Osteoblast (primary cell): Measurements from ENCODE around the gene LAMP5. TPM values are rescaled to one million over a fixed set of nuclear protein-coding genes. Genes with fewer than 3 reads are reported as not detected.

ENCODE experiments used
- DNase-seq: peaks from one replicate; pipeline ENCODE4 v3.0.0; 2011; ENCODE audit warnings: low spot score, mixed read lengths; ENCODE audit not compliant: insufficient read length; ENCODE audit errors: missing footprints
- H2AFZ ChIP-seq: 2 replicates; pipeline ENCODE4 v1.6.0; 2011; ENCODE audit warnings: mild to moderate bottlenecking, low read length
- H3K27ac ChIP-seq: 2 replicates; pipeline ENCODE4 v1.5.1; 2011; ENCODE audit warnings: mild to moderate bottlenecking, low read depth, low read length, moderate library complexity
- H3K27me3 ChIP-seq: 2 replicates; pipeline ENCODE4 v1.6.0; 2012; ENCODE audit warnings: mild to moderate bottlenecking, control low read depth, inconsistent platforms, low read length, moderate library complexity; ENCODE audit not compliant: insufficient read depth
- H3K36me3 ChIP-seq: 2 replicates; pipeline ENCODE4 v1.5.1; 2011; ENCODE audit warnings: mild to moderate bottlenecking, low read length, control low read depth, moderate library complexity; ENCODE audit not compliant: insufficient read depth
- H3K4me1 ChIP-seq: 2 replicates; pipeline ENCODE4 v1.5.1; 2011; ENCODE audit warnings: mild to moderate bottlenecking, low read length, control low read depth, moderate library complexity; ENCODE audit not compliant: insufficient read depth
- H3K4me2 ChIP-seq: 2 replicates; pipeline ENCODE4 v1.6.0; 2011; ENCODE audit warnings: mild to moderate bottlenecking, low read length; ENCODE audit not compliant: insufficient read depth
- H3K4me3 ChIP-seq: fragments of 200-600 bp; sonication (generic); 3 replicates; pipeline ENCODE4 v1.5.1; 2012; ENCODE audit warnings: mild to moderate bottlenecking, low read length, inconsistent platforms; ENCODE audit not compliant: insufficient read depth
- H3K79me2 ChIP-seq: 2 replicates; pipeline ENCODE4 v1.6.0; 2012; ENCODE audit warnings: mild to moderate bottlenecking, low read length, control low read depth, inconsistent platforms; ENCODE audit not compliant: insufficient read depth
- H3K9me3 ChIP-seq: 2 replicates; pipeline ENCODE4 v1.5.1; 2011; ENCODE audit warnings: low read depth, low read length, control low read depth
- H4K20me1 ChIP-seq: 2 replicates; pipeline ENCODE4 v1.6.0; 2012; ENCODE audit warnings: mild to moderate bottlenecking, low read length, control low read depth; ENCODE audit not compliant: insufficient read depth
- total RNA-seq: library from RNA; depleted of rRNA; stranded (reverse); fragments of >200 nt; gene quantifications from 2 replicates; pipeline ENCODE4 v1.2.3, GENCODE V29; 2012
- TF ChIP-seq, protein P1 (sequence below): IDR thresholded peaks from 2 replicates; pipeline ENCODE4 v1.5.1; 2011; ENCODE audit warnings: mild to moderate bottlenecking, low read depth, low read length, moderate library complexity; ENCODE audit errors: extremely low read depth

Gene LAMP5, protein sequence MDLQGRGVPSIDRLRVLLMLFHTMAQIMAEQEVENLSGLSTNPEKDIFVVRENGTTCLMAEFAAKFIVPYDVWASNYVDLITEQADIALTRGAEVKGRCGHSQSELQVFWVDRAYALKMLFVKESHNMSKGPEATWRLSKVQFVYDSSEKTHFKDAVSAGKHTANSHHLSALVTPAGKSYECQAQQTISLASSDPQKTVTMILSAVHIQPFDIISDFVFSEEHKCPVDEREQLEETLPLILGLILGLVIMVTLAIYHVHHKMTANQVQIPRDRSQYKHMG
- under 0.01 and 0.29 TPM in 2 replicates for total RNA-seq

DNA sequence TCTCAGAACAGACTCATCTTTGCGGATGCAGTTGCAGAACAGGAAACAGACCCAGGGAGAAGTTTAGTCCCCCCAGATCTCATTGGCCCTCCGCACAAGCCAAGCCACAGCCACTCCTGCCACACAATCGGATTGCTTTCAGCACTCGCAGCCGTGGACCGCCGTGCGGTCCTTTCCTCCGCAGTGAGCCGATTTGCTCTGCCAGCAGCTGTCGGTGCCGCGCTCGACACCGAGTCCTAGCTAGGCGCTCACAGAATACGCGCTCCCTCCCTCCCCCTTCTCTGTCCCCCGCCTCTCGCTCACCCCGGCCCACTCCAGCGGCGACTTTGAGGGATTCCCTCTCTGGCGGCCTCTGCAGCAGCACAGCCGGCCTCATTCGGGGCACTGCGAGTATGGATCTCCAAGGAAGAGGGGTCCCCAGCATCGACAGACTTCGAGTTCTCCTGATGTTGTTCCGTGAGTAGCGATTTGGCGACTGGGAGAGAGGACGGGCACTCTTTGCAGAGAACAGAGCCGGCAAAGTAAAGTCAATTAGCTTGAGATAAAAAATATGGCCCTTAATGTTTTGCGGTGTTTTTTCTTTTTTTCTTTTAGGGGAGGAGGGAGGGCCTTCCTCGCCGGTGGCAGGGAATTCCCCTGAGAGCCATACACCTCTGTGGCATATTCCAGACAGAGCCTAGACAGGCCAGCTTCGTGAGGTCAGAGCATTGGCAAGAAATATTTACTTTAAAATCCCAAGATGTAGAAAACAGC is at the start of gene LAMP5:
Gene LAMP5 (plus strand): TSS at position 130 of the 753 bp plus-strand sequence. CDS start 263 bp downstream, at position 393.
- Histone ChIP-seq H3K4me2 (peak within 1 kb of the TSS; percentile 44), H3K36me3 (no peaks in the 10 kb centered on the region), H4K20me1 (no peaks in the 10 kb centered on the region), H3K27me3 (peaks cover 85% of the 10 kb centered on the region), H3K79me2 (no peaks in the 10 kb centered on the region), H3K9me3 (no peaks in the 10 kb centered on the region), H3K4me1 (peaks cover 6% of the 10 kb centered on the region), H3K4me3 (peak within 1 kb of the TSS; percentile 53), H3K27ac (no peak within 1 kb of the TSS), H2AFZ (no peak within 1 kb of the TSS)
- TF ChIP-seq, protein P1, sequence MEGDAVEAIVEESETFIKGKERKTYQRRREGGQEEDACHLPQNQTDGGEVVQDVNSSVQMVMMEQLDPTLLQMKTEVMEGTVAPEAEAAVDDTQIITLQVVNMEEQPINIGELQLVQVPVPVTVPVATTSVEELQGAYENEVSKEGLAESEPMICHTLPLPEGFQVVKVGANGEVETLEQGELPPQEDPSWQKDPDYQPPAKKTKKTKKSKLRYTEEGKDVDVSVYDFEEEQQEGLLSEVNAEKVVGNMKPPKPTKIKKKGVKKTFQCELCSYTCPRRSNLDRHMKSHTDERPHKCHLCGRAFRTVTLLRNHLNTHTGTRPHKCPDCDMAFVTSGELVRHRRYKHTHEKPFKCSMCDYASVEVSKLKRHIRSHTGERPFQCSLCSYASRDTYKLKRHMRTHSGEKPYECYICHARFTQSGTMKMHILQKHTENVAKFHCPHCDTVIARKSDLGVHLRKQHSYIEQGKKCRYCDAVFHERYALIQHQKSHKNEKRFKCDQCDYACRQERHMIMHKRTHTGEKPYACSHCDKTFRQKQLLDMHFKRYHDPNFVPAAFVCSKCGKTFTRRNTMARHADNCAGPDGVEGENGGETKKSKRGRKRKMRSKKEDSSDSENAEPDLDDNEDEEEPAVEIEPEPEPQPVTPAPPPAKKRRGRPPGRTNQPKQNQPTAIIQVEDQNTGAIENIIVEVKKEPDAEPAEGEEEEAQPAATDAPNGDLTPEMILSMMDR: no peak
- DNase-seq: peak; percentile 87

DNA sequence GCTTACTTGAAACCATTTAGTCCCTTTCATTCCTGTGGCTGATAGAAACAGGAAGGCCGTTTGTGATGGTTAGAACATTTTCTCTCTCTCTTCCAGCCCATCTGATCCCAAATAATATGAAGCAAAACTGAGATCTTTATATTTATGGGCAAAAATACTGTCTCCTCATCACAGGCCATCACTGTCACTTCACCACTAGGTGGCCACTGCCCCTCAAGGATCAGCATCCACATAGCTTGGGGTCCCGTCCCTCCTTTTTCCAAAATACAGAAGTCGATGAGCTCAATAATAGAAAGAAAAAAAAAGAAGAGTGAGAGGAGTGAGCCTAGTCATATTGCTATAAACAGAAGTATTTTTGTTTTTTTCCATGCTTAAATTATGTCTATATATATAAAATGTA is 46.4 kb upstream of the LAMP5 start:
- H2AFZ ChIP-seq: no peak overlapping the region
- H3K79me2 ChIP-seq: no peaks in the 10 kb centered on the region
- H3K9me3 ChIP-seq: no peaks in the 10 kb centered on the region
- H3K27me3 ChIP-seq: no peaks in the 10 kb centered on the region
- H3K4me1 ChIP-seq: no peaks in the 10 kb centered on the region
- H3K4me3 ChIP-seq: no peak overlapping the region
- H3K27ac ChIP-seq: no peak overlapping the region
- no peak overlapping the region for H3K4me2 ChIP-seq
- TF ChIP-seq, protein P1: peak; percentile 66
- no peak for DNase-seq
- no peaks in the 10 kb centered on the region for H3K36me3 ChIP-seq
- no peaks in the 10 kb centered on the region for H4K20me1 ChIP-seq

DNA sequence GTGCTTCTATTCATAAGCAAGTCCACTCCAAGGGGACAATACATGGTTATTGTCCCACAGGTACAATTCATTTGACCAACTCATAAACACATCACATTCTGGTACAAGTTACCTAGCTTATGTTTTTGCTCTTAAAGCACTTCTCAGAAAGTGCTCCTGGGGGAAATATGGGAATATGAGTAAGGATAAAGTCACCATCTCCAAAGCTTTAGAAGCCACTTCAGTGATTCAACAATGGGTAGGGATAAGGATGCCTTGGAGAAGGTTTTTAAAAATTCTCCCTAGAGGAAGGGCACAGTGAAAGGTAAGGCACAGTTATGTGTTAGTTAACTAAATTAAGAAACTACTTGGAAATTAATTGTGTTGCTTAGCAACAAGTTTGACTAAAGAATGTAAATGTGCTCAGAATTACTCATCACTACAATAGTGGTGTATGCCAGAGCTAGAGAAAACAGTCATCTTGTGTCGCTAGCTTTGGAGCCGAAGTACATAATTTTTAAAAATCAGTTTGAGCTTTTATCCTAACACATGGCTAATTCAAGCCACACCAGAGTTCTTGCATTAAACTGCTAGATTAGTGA is 39.5 kb upstream of the LAMP5 start:
- Histone ChIP-seq H3K4me1 (peaks cover 11% of the 10 kb centered on the region), H3K9me3 (no peaks in the 10 kb centered on the region), H3K36me3 (no peaks in the 10 kb centered on the region), H3K27me3 (no peaks in the 10 kb centered on the region), H4K20me1 (no peaks in the 10 kb centered on the region), H2AFZ (no peak overlapping the region), H3K79me2 (no peaks in the 10 kb centered on the region), H3K27ac (peak overlapping the region; percentile 15), H3K4me3 (no peak overlapping the region), H3K4me2 (no peak overlapping the region)
- DNase-seq: peak; percentile 65
- TF ChIP-seq, protein P1: no peak

DNA sequence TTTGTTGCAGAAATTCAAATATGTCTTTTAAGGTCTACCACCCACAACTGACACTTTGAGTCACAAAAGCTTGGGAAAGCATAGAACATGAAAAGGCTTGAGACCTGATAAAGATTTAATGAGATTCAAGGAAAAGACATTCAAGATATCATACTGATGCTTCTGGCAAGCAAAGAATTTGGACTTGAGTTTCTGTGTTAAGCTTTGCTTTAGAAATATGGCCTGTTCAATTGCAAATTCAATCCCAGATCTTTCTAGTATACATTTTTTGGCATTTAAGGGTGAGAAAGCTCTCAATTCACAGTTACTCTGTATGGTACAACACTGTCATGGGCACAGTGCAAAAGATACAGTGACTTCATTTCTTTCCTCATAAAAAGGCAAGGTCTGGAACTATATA is 38.9 kb upstream of the LAMP5 start:
- no peak overlapping the region for H3K4me2 ChIP-seq

More for the DNA sequence above, 38.9 kb upstream of the LAMP5 start:
- H3K4me3 ChIP-seq: no peak overlapping the region
- no peak overlapping the region for H2AFZ ChIP-seq
- H3K4me1 ChIP-seq: peaks cover 11% of the 10 kb centered on the region
- no peaks in the 10 kb centered on the region for H3K9me3 ChIP-seq
- no peaks in the 10 kb centered on the region for H3K27me3 ChIP-seq
- TF ChIP-seq, protein P1: no peak
- no peaks in the 10 kb centered on the region for H3K36me3 ChIP-seq
- peak overlapping the region; percentile 15 for H3K27ac ChIP-seq
- DNase-seq: no peak
- H3K79me2 ChIP-seq: no peaks in the 10 kb centered on the region
- H4K20me1 ChIP-seq: no peaks in the 10 kb centered on the region
